CD4-positive, alpha-beta memory T cell (primary cell): ENCODE data around the gene C1orf141. TPM values are rescaled to one million over a fixed set of nuclear protein-coding genes. Genes with fewer than 3 reads are reported as not detected.

ENCODE experiments used
- CTCF ChIA-PET: fragments of 350-600 bp; sonication (Branson Sonifier 250); formaldehyde crosslinking; loops from one replicate; lab custom pipeline; 2021; ENCODE audit warnings: inconsistent platforms; ENCODE audit not compliant: partially characterized antibody; lab: Charles Lee
- POLR2A ChIA-PET: fragments of 350-600 bp; sonication (Branson Sonifier 250); formaldehyde crosslinking; loops from one replicate; lab custom pipeline; 2021; ENCODE audit not compliant: partially characterized antibody; lab: Charles Lee
- DNase-seq, 5 donors: peaks; one replicate each; pipeline versions ENCODE4 v3.0.0 to v3.0.0-alpha.2; 2020 to 2022; ENCODE audit warnings: mixed read lengths in 1 of 5
- H3K27ac ChIP-seq: one replicate; pipeline ENCODE4 v1.7.0; 2013; ENCODE audit warnings: low read depth, low read length
- H3K27me3 ChIP-seq: 2 replicates; pipeline ENCODE4 v1.7.0; 2013; ENCODE audit warnings: mild to moderate bottlenecking, low read length, moderate library complexity; ENCODE audit not compliant: insufficient read depth
- H3K36me3 ChIP-seq: 2 replicates; pipeline ENCODE4 v1.7.0; 2013; ENCODE audit warnings: mild to moderate bottlenecking, low read length, moderate library complexity; ENCODE audit not compliant: insufficient read depth
- H3K4me1 ChIP-seq: 2 replicates; pipeline ENCODE4 v1.7.0; 2013; ENCODE audit warnings: mild to moderate bottlenecking, low read length, moderate library complexity; ENCODE audit not compliant: insufficient read depth
- H3K4me3 ChIP-seq, 2 donors: one replicate each; pipeline ENCODE4 v1.7.0; 2013; ENCODE audit warnings: low read length in 2 of 2, mild to moderate bottlenecking in 1 of 2
- H3K9me3 ChIP-seq, 2 donors: one replicate each; pipeline ENCODE4 v1.7.0; 2013; ENCODE audit warnings: low read length in 2 of 2, control low read depth in 1 of 2; ENCODE audit not compliant: control insufficient read depth in 1 of 2
- H3K27ac Mint-ChIP-seq, 7 donors: one replicate each; pipeline ENCODE4 v1.8.0; 2020 to 2021; ENCODE audit warnings: mixed read lengths in 7 of 7, mild to moderate bottlenecking in 6 of 7, inconsistent platforms in 3 of 7, moderate library complexity in 3 of 7
- H3K27me3 Mint-ChIP-seq, 2 donors: one replicate each; pipeline ENCODE4 v1.8.0; 2020 to 2021; ENCODE audit warnings: mixed read lengths in 2 of 2
- H3K36me3 Mint-ChIP-seq, 2 donors: one replicate each; pipeline ENCODE4 v1.8.0; 2020 to 2021; ENCODE audit warnings: mixed read lengths in 2 of 2, inconsistent platforms in 1 of 2, mild to moderate bottlenecking in 1 of 2
- H3K4me1 Mint-ChIP-seq, 4 donors: one replicate each; pipeline ENCODE4 v1.8.0; 2020 to 2021; ENCODE audit warnings: mixed read lengths in 4 of 4, mild to moderate bottlenecking in 1 of 4
- H3K4me3 Mint-ChIP-seq, 8 donors: one replicate each; pipeline ENCODE4 v1.8.0; 2020 to 2021; ENCODE audit warnings: mixed read lengths in 8 of 8, mild to moderate bottlenecking in 7 of 8, moderate library complexity in 6 of 8, inconsistent platforms in 3 of 8
- H3K9me3 Mint-ChIP-seq, 8 donors: one replicate each; pipeline ENCODE4 v1.8.0; 2020 to 2021; ENCODE audit warnings: mixed read lengths in 8 of 8, mild to moderate bottlenecking in 5 of 8, inconsistent platforms in 3 of 8, moderate library complexity in 1 of 8
- intact Hi-C: fragments of 100-400 bp; cut with micrococcal nuclease; formaldehyde crosslinking; loops from one replicate; pipeline ENCODE4 v1.15.1; 2023
- polyA plus RNA-seq, 2 donors: library from polyadenylated mRNA; unstranded; fragments of 300-500 nt; fragmentation: Illumina TruSeq; gene quantifications; one replicate each; pipeline ENCODE4 v1.2.3, GENCODE V29; 2021
- total RNA-seq, 2 experiments: library from RNA; stranded (reverse); gene quantifications; one replicate each; pipeline ENCODE4 v1.2.3, GENCODE V29; 2021

C1orf141 gene
- total and polyA plus RNA-seq, 4 experiments from 2014 or later = not detected

GRCh38 chr1:67060811-67061218, 74.0 kb downstream of the C1orf141 start:
- H3K27me3 Mint-ChIP-seq = peaks cover 9 to 14% of the 10 kb centered on the region in 2 donors
- no peaks in the 10 kb centered on the region for H3K9me3 Mint-ChIP-seq
- Histone ChIP-seq H3K36me3 (no peaks in the 10 kb centered on the region), H3K9me3 (no peaks in the 10 kb centered on the region), H3K27ac (no peak overlapping the region), H3K27me3 (no peaks in the 10 kb centered on the region), H3K4me1 (no peaks in the 10 kb centered on the region), H3K4me3 (no peak overlapping the region)
- H3K4me3 Mint-ChIP-seq = no peak overlapping the region
- ChIA-PET POLR2A (no interaction called here), CTCF (no interaction called here)
- no peak overlapping the region for H3K27ac Mint-ChIP-seq
- H3K36me3 Mint-ChIP-seq = no peaks in the 10 kb centered on the region
- intact Hi-C loops = no loop called here
- no peaks in the 10 kb centered on the region for H3K4me1 Mint-ChIP-seq
- no peak for DNase-seq

- Mint-ChIP-seq H3K4me3 (no peak overlapping the region), H3K27ac (no peak overlapping the region), H3K27me3 (peaks cover 6 to 7% of the 10 kb centered on the region in 2 donors), H3K9me3 (no peaks in the 10 kb centered on the region), H3K36me3 (peaks cover 0 to 2% of the 10 kb centered on the region in 2 donors), H3K4me1 (peaks cover 4 to 9% (median 6%) of the 10 kb centered on the region in 4 donors)
- ChIA-PET POLR2A (no interaction called here), CTCF (interaction anchor here (1.0 kb wide), 1 partner anchor 68 kb away, joined by 3 read pairs; no protein-coding TSS in a partner anchor)
- Histone ChIP-seq H3K27me3 (no peaks in the 10 kb centered on the region), H3K4me3 (no peak overlapping the region), H3K4me1 (no peaks in the 10 kb centered on the region), H3K9me3 (no peaks in the 10 kb centered on the region), H3K36me3 (no peaks in the 10 kb centered on the region), H3K27ac (no peak overlapping the region)
- DNase-seq = no peak
- intact Hi-C loops = no loop called here
These were observed 75.4 kb downstream of the C1orf141 start for GRCh38 chr1:67059346-67059745.

GRCh38 chr1:67058761-67059160, 76.0 kb downstream of the C1orf141 start:
- no peak overlapping the region for H3K4me3 Mint-ChIP-seq
- H3K27me3 Mint-ChIP-seq = peaks cover 2 to 4% of the 10 kb centered on the region in 2 donors
- CTCF ChIA-PET = interaction anchor here (1.0 kb wide), 1 partner anchor 69 kb away, joined by 3 read pairs; no protein-coding TSS in a partner anchor
- no peak overlapping the region for H3K27ac ChIP-seq
- H3K27ac Mint-ChIP-seq = no peak overlapping the region
- no peak overlapping the region for H3K4me3 ChIP-seq
- intact Hi-C loops = no loop called here
- no peaks in the 10 kb centered on the region for H3K36me3 ChIP-seq
- peaks cover 5 to 12% (median 8%) of the 10 kb centered on the region in 4 donors for H3K4me1 Mint-ChIP-seq
- no peaks in the 10 kb centered on the region for H3K27me3 ChIP-seq
- H3K9me3 ChIP-seq = no peaks in the 10 kb centered on the region
- H3K4me1 ChIP-seq = no peaks in the 10 kb centered on the region
- POLR2A ChIA-PET = no interaction called here
- H3K36me3 Mint-ChIP-seq = peaks cover 0 to 3% of the 10 kb centered on the region in 2 donors
- H3K9me3 Mint-ChIP-seq = no peaks in the 10 kb centered on the region
- DNase-seq = no peak

- H3K36me3 Mint-ChIP-seq = peaks cover 0 to 4% of the 10 kb centered on the region in 2 donors
- Histone ChIP-seq H3K27me3 (no peaks in the 10 kb centered on the region), H3K36me3 (no peaks in the 10 kb centered on the region), H3K27ac (no peak overlapping the region), H3K9me3 (no peaks in the 10 kb centered on the region), H3K4me3 (no peak overlapping the region), H3K4me1 (no peaks in the 10 kb centered on the region)
- H3K4me1 Mint-ChIP-seq = peaks cover 5 to 13% (median 8%) of the 10 kb centered on the region in 4 donors
- ChIA-PET POLR2A (no interaction called here), CTCF (interaction anchor here (1.0 kb wide), 1 partner anchor 70 kb away, joined by 3 read pairs; no protein-coding TSS in a partner anchor)
- no peak overlapping the region for H3K27ac Mint-ChIP-seq
- H3K4me3 Mint-ChIP-seq = no peak overlapping the region
- intact Hi-C loops = no loop called here
- no peaks in the 10 kb centered on the region for H3K9me3 Mint-ChIP-seq
- DNase-seq = no peak
- peaks cover 2 to 4% of the 10 kb centered on the region in 2 donors for H3K27me3 Mint-ChIP-seq
These were observed 76.5 kb downstream of the C1orf141 start for GRCh38 chr1:67058242-67058641.

GRCh38 chr1:67053785-67054772, 80.7 kb downstream of the C1orf141 start, which contains the start of gene SLC35D1:
Gene SLC35D1, minus strand, starts transcription at chr1:67054148. Its CDS starts 135 bp downstream, at chr1:67054013.
- Mint-ChIP-seq H3K36me3 (peaks cover 7 to 27% of the 10 kb centered on the region in 2 donors), H3K4me1 (peaks cover 21 to 38% (median 28%) of the 10 kb centered on the region in 4 donors), H3K9me3 (no peaks in the 10 kb centered on the region), H3K27me3 (no peaks in the 10 kb centered on the region), H3K27ac (peak within 1 kb of the TSS; percentile 66 to 98 (median 97)), H3K4me3 (peak within 1 kb of the TSS; percentile 93 to 96 (median 95))
- Histone ChIP-seq H3K27ac (peak within 1 kb of the TSS; percentile 91), H3K36me3 (peaks cover 2% of the 10 kb centered on the region), H3K9me3 (no peaks in the 10 kb centered on the region), H3K4me1 (peaks cover 25% of the 10 kb centered on the region), H3K4me3 (peak within 1 kb of the TSS; percentile 73 to 88), H3K27me3 (no peaks in the 10 kb centered on the region)
- ChIA-PET POLR2A (interaction anchor here (0.6 to 2.9 kb wide), 23 partner anchors 9 to 631 kb away, joined by 3 to 22 read pairs (median 4); partner anchors contain the start of genes DNAI4, GADD45A, MIER1 and SERBP1), CTCF (interaction anchor here (0.7 to 1.6 kb wide), 5 partner anchors 17 to 96 kb away, joined by 3 to 6 read pairs (median 4); no protein-coding TSS in a partner anchor)
- intact Hi-C loops = loop anchor here (1.0 to 5.0 kb wide), 7 partner anchors 57 to 1633 kb away; partner anchors contain the start of genes DNAI4, LEPR, LEPROT and MIER1
- peak; percentile 68 to 82 (median 77) for DNase-seq

- Histone ChIP-seq H3K4me1 (peaks cover 25% of the 10 kb centered on the region), H3K27ac (peak overlapping the region; percentile 91), H3K4me3 (peak overlapping the region; percentile 73 to 88), H3K27me3 (no peaks in the 10 kb centered on the region), H3K36me3 (peaks cover 7% of the 10 kb centered on the region), H3K9me3 (no peaks in the 10 kb centered on the region)
- Mint-ChIP-seq H3K36me3 (peaks cover 11 to 32% of the 10 kb centered on the region in 2 donors), H3K9me3 (no peaks in the 10 kb centered on the region), H3K4me1 (peaks cover 21 to 38% (median 28%) of the 10 kb centered on the region in 4 donors), H3K27ac (peak overlapping the region in 6 of 7 donors; percentile 66 to 98 (median 97)), H3K27me3 (no peaks in the 10 kb centered on the region), H3K4me3 (peak overlapping the region; percentile 93 to 96 (median 95))
- DNase-seq = peak in 4 of 5 donors; percentile 41 to 57 (median 54)
- POLR2A ChIA-PET = interaction anchor here (0.6 to 2.9 kb wide), 23 partner anchors 8 to 631 kb away, joined by 3 to 22 read pairs (median 4); partner anchors contain the start of genes DNAI4, GADD45A, MIER1 and SERBP1
- intact Hi-C loops = loop anchor here (1.0 to 5.0 kb wide), 6 partner anchors 56 to 377 kb away; partner anchors contain the start of genes DNAI4, MIER1 and SERBP1
- CTCF ChIA-PET = interaction anchor here (1.4 to 1.6 kb wide), 3 partner anchors 58 to 96 kb away, joined by 4 to 6 read pairs (median 5); no protein-coding TSS in a partner anchor
These were observed 81.3 kb downstream of the C1orf141 start for GRCh38 chr1:67053535-67053784.
